K562 (cell line): ENCODE measurements around the gene ZNF565. TPM values are rescaled to one million over a fixed set of nuclear protein-coding genes. Genes with fewer than 3 reads are reported as not detected.

ENCODE experiments used
- CEBPB ChIP-seq: fragments of 450-650 bp; IDR thresholded peaks from 2 replicates; pipeline ENCODE4 v1.6.1; 2016; ENCODE audit warnings: missing genetic modification characterization, missing compliant biosample characterization
- ERF ChIP-seq: fragments of 450-650 bp; formaldehyde crosslinking; IDR thresholded peaks from 2 replicates; pipeline ENCODE4 v1.4.0; 2020; ENCODE audit warnings: mild to moderate bottlenecking, mixed read lengths
- FOXJ3 ChIP-seq: sonication (generic); formaldehyde crosslinking; IDR thresholded peaks from 2 replicates; pipeline ENCODE4 v1.4.0; 2020; ENCODE audit warnings: mild to moderate bottlenecking, missing genetic modification reagents
- FOXP1 ChIP-seq: sonication (generic); formaldehyde crosslinking; IDR thresholded peaks from 2 replicates; pipeline ENCODE4 v1.8.0; 2022; ENCODE audit warnings: mild to moderate bottlenecking, missing genetic modification reagents
- GABPB1 ChIP-seq: sonication (generic); formaldehyde crosslinking; IDR thresholded peaks from 2 replicates; pipeline ENCODE4 v1.8.0; 2022; ENCODE audit warnings: mild to moderate bottlenecking, missing genetic modification reagents
- GATAD2A ChIP-seq: fragments of 450-650 bp; IDR thresholded peaks from 2 replicates; pipeline ENCODE4 v1.6.1; 2017
- GTF2A2 ChIP-seq: IDR thresholded peaks from 2 replicates; pipeline ENCODE4 v1.6.1; 2016; ENCODE audit warnings: mild to moderate bottlenecking, missing genetic modification characterization, missing compliant biosample characterization
- HEY1 ChIP-seq: fragments of 250-450 bp; sonication (Bioruptor Pico); IDR thresholded peaks from 2 replicates; pipeline ENCODE4 v1.5.0; 2020; ENCODE audit warnings: mild to moderate bottlenecking, moderate library complexity, borderline replicate concordance
- HNRNPL ChIP-seq: fragments of 200-400 bp; formaldehyde crosslinking; IDR thresholded peaks from 2 replicates; pipeline ENCODE4 v1.6.1; 2017; ENCODE audit warnings: low read depth, mild to moderate bottlenecking, low read length
- KLF10 ChIP-seq: fragments of 250-450 bp; sonication (Bioruptor Pico); IDR thresholded peaks from 2 replicates; pipeline ENCODE4 v1.6.1; 2021; ENCODE audit warnings: matching md5 sums
- MAX ChIP-seq: sonication (generic); formaldehyde crosslinking; IDR thresholded peaks from 2 replicates; pipeline ENCODE4 v1.9.0; 2022; ENCODE audit warnings: mild to moderate bottlenecking, missing genetic modification reagents
- MYNN ChIP-seq, 2 experiments: sonication (generic); formaldehyde crosslinking in 1 of 2; IDR thresholded peaks; 2 replicates each; pipeline versions ENCODE4 v1.5.0 to v1.6.1; 2016 to 2020; ENCODE audit warnings: antibody characterized with exemption in 1 of 2, missing genetic modification reagents in 1 of 2
- NCOA6 ChIP-seq: fragments of 450-650 bp; IDR thresholded peaks from 2 replicates; pipeline ENCODE4 v1.6.1; 2017; ENCODE audit warnings: mild to moderate bottlenecking
- NFXL1 ChIP-seq: fragments of 450-650 bp; formaldehyde crosslinking; IDR thresholded peaks from 2 replicates; pipeline ENCODE4 v1.4.0; 2021; ENCODE audit warnings: mild to moderate bottlenecking
- NRF1 ChIP-seq, 2 experiments: fragments of 450-650 bp; IDR thresholded peaks in 1 of 2; conservative IDR thresholded peaks in 1 of 2; 2 replicates each; pipeline ENCODE4 v1.6.1; 2014; ENCODE audit warnings: mild to moderate bottlenecking in 2 of 2
- RNF2 ChIP-seq: sonication (generic); IDR thresholded peaks from 2 replicates; pipeline ENCODE4 v1.6.1; 2016
- STAT5B ChIP-seq: fragments of 250-450 bp; sonication (Bioruptor Pico); IDR thresholded peaks from 2 replicates; pipeline ENCODE4 v1.8.0; 2021; ENCODE audit warnings: mild to moderate bottlenecking, inconsistent platforms
- TBL1XR1 ChIP-seq, 2 experiments: IDR thresholded peaks; 2 replicates each; pipeline ENCODE4 v1.6.1; 2012; ENCODE audit warnings: improper control_type of control experiment in 2 of 2, low read length in 2 of 2, mild to moderate bottlenecking in 1 of 2
- TEAD1 ChIP-seq, 2 experiments: fragments of 450-650 bp in 1 of 2; sonication (generic) in 1 of 2; formaldehyde crosslinking; IDR thresholded peaks; 2 replicates each; pipeline versions ENCODE4 v1.4.0 to v1.8.0; 2020 to 2022; ENCODE audit warnings: mild to moderate bottlenecking in 2 of 2, missing genetic modification reagents in 1 of 2
- TFAP4 ChIP-seq: sonication (generic); formaldehyde crosslinking; IDR thresholded peaks from 2 replicates; pipeline ENCODE4 v1.8.0; 2022; ENCODE audit warnings: missing genetic modification reagents, mild to moderate bottlenecking, moderate library complexity, borderline replicate concordance
- U2AF1 ChIP-seq: fragments of 200-400 bp; formaldehyde crosslinking; optimal IDR thresholded peaks from 2 replicates; pipeline ENCODE3; 2017; ENCODE audit warnings: mild to moderate bottlenecking, low read depth, low read length, moderate library complexity
- XRCC4 ChIP-seq: IDR thresholded peaks from one replicate; pipeline ENCODE4 v1.6.1; 2011; ENCODE audit not compliant: insufficient read depth, insufficient read length; ENCODE audit errors: extremely low read depth
- ZC3H4 ChIP-seq: sonication (generic); formaldehyde crosslinking; IDR thresholded peaks from 2 replicates; pipeline ENCODE4 v1.9.0; 2021; ENCODE audit warnings: missing genetic modification reagents, borderline replicate concordance
- ZNF3 ChIP-seq: fragments of 250-450 bp; sonication (Bioruptor Pico); IDR thresholded peaks from 2 replicates; pipeline ENCODE4 v1.5.0; 2021; ENCODE audit warnings: mild to moderate bottlenecking, moderate library complexity
- ZNF311 ChIP-seq: fragments of 250-450 bp; sonication (Bioruptor Pico); IDR thresholded peaks from 2 replicates; pipeline ENCODE4 v1.4.0; 2020; ENCODE audit warnings: mild to moderate bottlenecking, moderate library complexity
- ZNF41 ChIP-seq: fragments of 250-450 bp; sonication (Bioruptor Pico); conservative IDR thresholded peaks from 2 replicates; pipeline ENCODE4 v1.4.0; 2020; ENCODE audit warnings: mild to moderate bottlenecking
- ZNF512 ChIP-seq: IDR thresholded peaks from 2 replicates; pipeline ENCODE4 v1.6.1; 2016; ENCODE audit warnings: missing genetic modification characterization, missing compliant biosample characterization
- ZNF785 ChIP-seq: fragments of 250-450 bp; sonication (Bioruptor Pico); IDR thresholded peaks from 2 replicates; pipeline ENCODE4 v1.4.0; 2020; ENCODE audit warnings: mild to moderate bottlenecking
- polyA plus RNA-seq, 8 experiments: library from polyadenylated mRNA; depleted of rRNA in 4 of 8; stranded (reverse) in 5 of 8; unstranded in 3 of 8; fragments of >200 nt; fragmentation: Nextera tagmentation in 2 of 8; fragmentation: Illumina TruSeq in 1 of 8; extraction: Ambion mirVana in 2 of 8; extraction: Trizol in 1 of 8; gene quantifications; 2 replicates each; pipeline versions ENCODE4 v1.2.1 to v1.2.3, GENCODE V29; 2011 to 2014; ENCODE audit warnings: inconsistent platforms in 1 of 8, missing spikeins in 1 of 8
- total RNA-seq, 7 experiments: library from RNA; depleted of rRNA in 6 of 7; stranded (reverse); fragments of >200 nt in 6 of 7; fragmentation: Illumina TruSeq in 2 of 7; extraction: Trizol in 2 of 7; gene quantifications; 2 replicates each; pipeline versions ENCODE4 v1.2.1 to v1.2.3, GENCODE V29; 2011 to 2021; ENCODE audit warnings: low replicate concordance in 1 of 7

Gene ZNF565
- total and polyA plus RNA-seq, 9 of the 15 experiments (the other 6 are each of a cell fraction or from before 2014, with no cell fraction given) = 1.3 to 3.2 (median 2.6) TPM

- TF ChIP-seq TBL1XR1 (IDR thresholded peaks at IDR 0.05; ENCODE audit: low read length in 2 of 2) (no peak), NFXL1 (CRISPR knock-in tag) (no peak), HEY1 (no peak), ZNF311 (CRISPR knock-in tag) (no peak), GATAD2A (no peak), ZC3H4 (CRISPR knock-in tag) (0 out of 2 replicates have a peak, but pooled peaks have one; percentile 23), ZNF512 (no peak), U2AF1 (no peak), RNF2 (no peak), MAX (CRISPR knock-in tag) (no peak), ZNF785 (CRISPR knock-in tag) (no peak), KLF10 (CRISPR knock-in tag) (no peak), GABPB1 (CRISPR knock-in tag) (no peak), TFAP4 (no peak), ZNF41 (CRISPR knock-in tag) (0 out of 2 replicates have a peak, but pooled peaks have one; percentile 39), NCOA6 (no peak), FOXJ3 (CRISPR knock-in tag) (no peak), NRF1 (conservative IDR thresholded peaks at IDR 0.05 in 1 of 2, IDR thresholded peaks at IDR 0.05 in 1 of 2) (no peak), CEBPB (tag) (no peak), STAT5B (CRISPR knock-in tag) (no peak), MYNN (IDR thresholded peaks at IDR 0.05) (no peak), MYNN (CRISPR knock-in tag; IDR thresholded peaks at IDR 0.05) (no peak), HNRNPL (no peak), GTF2A2 (tag) (no peak), ERF (0 out of 2 replicates have a peak, but pooled peaks have one; percentile 27), TEAD1 (CRISPR knock-in tag; IDR thresholded peaks at IDR 0.05) (no peak), XRCC4 (no peak), FOXP1 (CRISPR knock-in tag) (no peak), ZNF3 (no peak)
Measured at GRCh38 chr19:36215276-36216123, 1.0 kb upstream of the ZNF565 start (continued).
